ENCODE data around the gene CHKA. TPM values are rescaled to one million over a fixed set of nuclear protein-coding genes. Genes with fewer than 3 reads are reported as not detected.
A peak's percentile ranks its signal among the peaks of the same experiment; 100 is the strongest.

The CHKA gene
- total and polyA plus RNA-seq, 9 of the 15 experiments (the other 6 are each of a cell fraction or from before 2014, with no cell fraction given) = 3.6 to 37.0 (median 30.2) TPM

DNA sequence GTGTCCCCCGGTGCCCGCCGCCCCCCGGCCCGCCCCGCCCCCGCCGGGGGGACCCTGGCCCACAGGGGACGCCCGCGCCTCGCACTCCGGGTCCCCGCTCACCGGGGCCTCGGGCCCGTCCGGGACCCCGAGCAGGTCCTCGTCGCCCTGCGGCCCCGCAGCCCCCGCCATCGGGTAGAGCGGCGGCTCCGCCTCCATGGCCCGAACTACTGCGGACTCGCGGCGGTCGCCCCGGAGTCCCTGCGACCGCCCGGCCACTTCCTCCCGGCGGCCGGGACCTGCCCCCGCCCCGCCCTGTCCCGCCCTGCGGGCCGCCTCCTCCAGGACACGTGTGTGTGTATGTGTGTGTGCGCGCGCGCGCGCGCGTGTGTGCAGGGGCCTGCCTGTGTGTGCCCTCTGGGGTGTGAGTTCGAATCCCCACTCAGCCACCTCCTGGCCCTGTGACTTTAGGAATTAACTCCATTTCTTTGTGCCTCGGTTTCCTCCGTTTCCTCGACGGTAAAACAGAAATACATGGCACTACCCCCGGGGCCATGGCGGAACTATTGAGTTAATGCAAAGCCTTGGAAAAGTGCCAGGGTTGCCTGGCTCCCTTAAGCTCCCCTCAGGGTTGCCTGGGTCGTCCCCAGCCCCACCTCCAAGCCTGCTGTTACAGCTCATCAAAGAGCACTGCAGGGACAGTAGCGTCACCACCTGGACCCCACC, 117.2 kb downstream of the CHKA start, which contains the start of gene UNC93B1 (continued):
- no peak for TF ChIP-seq ZSCAN32 (CRISPR knock-in tag; IDR thresholded peaks at IDR 0.05)
- TF ChIP-seq KHSRP (IDR thresholded peaks at IDR 0.05) = no peak
- TF ChIP-seq PTBP1 (IDR thresholded peaks at IDR 0.05; ENCODE audit: low read depth, low read length) = no peak
- no peak for TF ChIP-seq PCBP2 (IDR thresholded peaks at IDR 0.05; ENCODE audit: low read depth, low read length, poor library complexity, severe bottlenecking)
- no peak; the same call in 1 of the 2 replicates for TF ChIP-seq ZNF263 (CRISPR knock-in tag; IDR thresholded peaks at IDR 0.05; ENCODE audit: borderline replicate concordance)
- TF ChIP-seq SMAD1 (IDR thresholded peaks at IDR 0.05; ENCODE audit: low read depth, low read length, partially characterized antibody) = no peak
- peak; percentile 15 for TF ChIP-seq ZFP36 (IDR thresholded peaks at IDR 0.05; ENCODE audit: low read depth, low read length, partially characterized antibody)
- no peak for TF ChIP-seq MBD2 (IDR thresholded peaks at IDR 0.05; ENCODE audit: borderline replicate concordance, low read depth)
- no peak for TF ChIP-seq GTF2E2 (tag; IDR thresholded peaks at IDR 0.05)
- TF ChIP-seq PHTF2 (CRISPR knock-in tag; IDR thresholded peaks at IDR 0.05) = no peak
- no peak for TF ChIP-seq ZNF165 (CRISPR knock-in tag; IDR thresholded peaks at IDR 0.05; ENCODE audit: borderline replicate concordance)
- TF ChIP-seq, protein P1, sequence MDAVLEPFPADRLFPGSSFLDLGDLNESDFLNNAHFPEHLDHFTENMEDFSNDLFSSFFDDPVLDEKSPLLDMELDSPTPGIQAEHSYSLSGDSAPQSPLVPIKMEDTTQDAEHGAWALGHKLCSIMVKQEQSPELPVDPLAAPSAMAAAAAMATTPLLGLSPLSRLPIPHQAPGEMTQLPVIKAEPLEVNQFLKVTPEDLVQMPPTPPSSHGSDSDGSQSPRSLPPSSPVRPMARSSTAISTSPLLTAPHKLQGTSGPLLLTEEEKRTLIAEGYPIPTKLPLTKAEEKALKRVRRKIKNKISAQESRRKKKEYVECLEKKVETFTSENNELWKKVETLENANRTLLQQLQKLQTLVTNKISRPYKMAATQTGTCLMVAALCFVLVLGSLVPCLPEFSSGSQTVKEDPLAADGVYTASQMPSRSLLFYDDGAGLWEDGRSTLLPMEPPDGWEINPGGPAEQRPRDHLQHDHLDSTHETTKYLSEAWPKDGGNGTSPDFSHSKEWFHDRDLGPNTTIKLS (IDR thresholded peaks at IDR 0.05; ENCODE audit: borderline replicate concordance, low read depth) = peak; percentile 58
- TF ChIP-seq HSF4 (CRISPR knock-in tag; IDR thresholded peaks at IDR 0.05; ENCODE audit: borderline replicate concordance) = no peak
- TF ChIP-seq, protein P2, sequence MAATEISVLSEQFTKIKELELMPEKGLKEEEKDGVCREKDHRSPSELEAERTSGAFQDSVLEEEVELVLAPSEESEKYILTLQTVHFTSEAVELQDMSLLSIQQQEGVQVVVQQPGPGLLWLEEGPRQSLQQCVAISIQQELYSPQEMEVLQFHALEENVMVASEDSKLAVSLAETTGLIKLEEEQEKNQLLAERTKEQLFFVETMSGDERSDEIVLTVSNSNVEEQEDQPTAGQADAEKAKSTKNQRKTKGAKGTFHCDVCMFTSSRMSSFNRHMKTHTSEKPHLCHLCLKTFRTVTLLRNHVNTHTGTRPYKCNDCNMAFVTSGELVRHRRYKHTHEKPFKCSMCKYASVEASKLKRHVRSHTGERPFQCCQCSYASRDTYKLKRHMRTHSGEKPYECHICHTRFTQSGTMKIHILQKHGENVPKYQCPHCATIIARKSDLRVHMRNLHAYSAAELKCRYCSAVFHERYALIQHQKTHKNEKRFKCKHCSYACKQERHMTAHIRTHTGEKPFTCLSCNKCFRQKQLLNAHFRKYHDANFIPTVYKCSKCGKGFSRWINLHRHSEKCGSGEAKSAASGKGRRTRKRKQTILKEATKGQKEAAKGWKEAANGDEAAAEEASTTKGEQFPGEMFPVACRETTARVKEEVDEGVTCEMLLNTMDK (IDR thresholded peaks at IDR 0.05; ENCODE audit: borderline replicate concordance, insufficient read depth, low read depth, low read length, poor library complexity, severe bottlenecking) = no peak
- TF ChIP-seq, protein P3, sequence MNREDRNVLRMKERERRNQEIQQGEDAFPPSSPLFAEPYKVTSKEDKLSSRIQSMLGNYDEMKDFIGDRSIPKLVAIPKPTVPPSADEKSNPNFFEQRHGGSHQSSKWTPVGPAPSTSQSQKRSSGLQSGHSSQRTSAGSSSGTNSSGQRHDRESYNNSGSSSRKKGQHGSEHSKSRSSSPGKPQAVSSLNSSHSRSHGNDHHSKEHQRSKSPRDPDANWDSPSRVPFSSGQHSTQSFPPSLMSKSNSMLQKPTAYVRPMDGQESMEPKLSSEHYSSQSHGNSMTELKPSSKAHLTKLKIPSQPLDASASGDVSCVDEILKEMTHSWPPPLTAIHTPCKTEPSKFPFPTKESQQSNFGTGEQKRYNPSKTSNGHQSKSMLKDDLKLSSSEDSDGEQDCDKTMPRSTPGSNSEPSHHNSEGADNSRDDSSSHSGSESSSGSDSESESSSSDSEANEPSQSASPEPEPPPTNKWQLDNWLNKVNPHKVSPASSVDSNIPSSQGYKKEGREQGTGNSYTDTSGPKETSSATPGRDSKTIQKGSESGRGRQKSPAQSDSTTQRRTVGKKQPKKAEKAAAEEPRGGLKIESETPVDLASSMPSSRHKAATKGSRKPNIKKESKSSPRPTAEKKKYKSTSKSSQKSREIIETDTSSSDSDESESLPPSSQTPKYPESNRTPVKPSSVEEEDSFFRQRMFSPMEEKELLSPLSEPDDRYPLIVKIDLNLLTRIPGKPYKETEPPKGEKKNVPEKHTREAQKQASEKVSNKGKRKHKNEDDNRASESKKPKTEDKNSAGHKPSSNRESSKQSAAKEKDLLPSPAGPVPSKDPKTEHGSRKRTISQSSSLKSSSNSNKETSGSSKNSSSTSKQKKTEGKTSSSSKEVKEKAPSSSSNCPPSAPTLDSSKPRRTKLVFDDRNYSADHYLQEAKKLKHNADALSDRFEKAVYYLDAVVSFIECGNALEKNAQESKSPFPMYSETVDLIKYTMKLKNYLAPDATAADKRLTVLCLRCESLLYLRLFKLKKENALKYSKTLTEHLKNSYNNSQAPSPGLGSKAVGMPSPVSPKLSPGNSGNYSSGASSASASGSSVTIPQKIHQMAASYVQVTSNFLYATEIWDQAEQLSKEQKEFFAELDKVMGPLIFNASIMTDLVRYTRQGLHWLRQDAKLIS (CRISPR knock-in tag; IDR thresholded peaks at IDR 0.05) = no peak
- no peak for TF ChIP-seq SRSF3 (IDR thresholded peaks at IDR 0.05; ENCODE audit: insufficient read depth, low read length)
